Stimulated activated naive CD4-positive, alpha-beta T cell (primary cell): ENCODE measurements around the gene GPRC6A.
"Not testable (repeated sequence)": the region's sequence is repeated elsewhere in the genome, so short reads cannot be mapped to it uniquely, and the experiment has no call there.

Source experiments
- DNase-seq, 6 experiments: peaks; one replicate each; lab custom pipeline; 2025; lab: John Stamatoyannopoulos, UW

GPRC6A gene

GRCh38 chr6:116828983-116829382 is at the start of gene GPRC6A:
Gene GPRC6A, minus strand, starts transcription at chr6:116829083. Its CDS starts 70 bp downstream, at chr6:116829013.
- DNase-seq: no peak

GRCh38 chr6:116877743-116878142 is 48.9 kb upstream of the GPRC6A start:
- DNase-seq: no peak

GRCh38 chr6:116876635-116877611 is 48.0 kb upstream of the GPRC6A start, which contains the start of gene RFX6:
Gene RFX6, plus strand, starts transcription at chr6:116877242. Its CDS starts 34 bp downstream, at chr6:116877276.
- DNase-seq: no peak

- DNase-seq: no peak
Measured at GRCh38 chr6:116876107-116876506, 47.2 kb upstream of the GPRC6A start.

- DNase-seq: no peak
Measured at GRCh38 chr6:116872771-116873170, 43.9 kb upstream of the GPRC6A start.

- DNase-seq: no peak
Measured at GRCh38 chr6:116866281-116866871, 37.5 kb upstream of the GPRC6A start.

GRCh38 chr6:116859264-116859663 is 30.4 kb upstream of the GPRC6A start:
- DNase-seq: no peak

GRCh38 chr6:116858060-116858459 is 29.2 kb upstream of the GPRC6A start:
- no peak for DNase-seq

- no peak for DNase-seq
Measured at GRCh38 chr6:116847227-116847626, 18.3 kb upstream of the GPRC6A start.

GRCh38 chr6:116842459-116842858 is 13.6 kb upstream of the GPRC6A start:
- no peak for DNase-seq

GRCh38 chr6:116840091-116840490 is 11.2 kb upstream of the GPRC6A start:
- DNase-seq: no peak

- no peak for DNase-seq
Measured at GRCh38 chr6:116836606-116837342, 7.9 kb upstream of the GPRC6A start.

- DNase-seq: not testable (repeated sequence)
Measured at GRCh38 chr6:116834526-116834925, 5.6 kb upstream of the GPRC6A start.

GRCh38 chr6:116827561-116828240 is 1.2 kb downstream of the GPRC6A start:
- DNase-seq: no peak

- not testable (repeated sequence) for DNase-seq
Measured at GRCh38 chr6:116816336-116816735, 12.5 kb downstream of the GPRC6A start.

GRCh38 chr6:116812051-116812650 is 16.7 kb downstream of the GPRC6A start:
- DNase-seq: no peak

- DNase-seq: no peak
Measured at GRCh38 chr6:116801971-116802370, 26.9 kb downstream of the GPRC6A start.

- no peak for DNase-seq
Measured at GRCh38 chr6:116799945-116800344, 28.9 kb downstream of the GPRC6A start.

GRCh38 chr6:116797585-116797984 is 31.3 kb downstream of the GPRC6A start:
- no peak for DNase-seq

GRCh38 chr6:116793224-116793623 is 35.7 kb downstream of the GPRC6A start:
- no peak for DNase-seq

GRCh38 chr6:116783852-116784251 is 45.0 kb downstream of the GPRC6A start:
- DNase-seq: no peak
